ENCODE results near the gene CTNNA2.

Gene CTNNA2

DNA sequence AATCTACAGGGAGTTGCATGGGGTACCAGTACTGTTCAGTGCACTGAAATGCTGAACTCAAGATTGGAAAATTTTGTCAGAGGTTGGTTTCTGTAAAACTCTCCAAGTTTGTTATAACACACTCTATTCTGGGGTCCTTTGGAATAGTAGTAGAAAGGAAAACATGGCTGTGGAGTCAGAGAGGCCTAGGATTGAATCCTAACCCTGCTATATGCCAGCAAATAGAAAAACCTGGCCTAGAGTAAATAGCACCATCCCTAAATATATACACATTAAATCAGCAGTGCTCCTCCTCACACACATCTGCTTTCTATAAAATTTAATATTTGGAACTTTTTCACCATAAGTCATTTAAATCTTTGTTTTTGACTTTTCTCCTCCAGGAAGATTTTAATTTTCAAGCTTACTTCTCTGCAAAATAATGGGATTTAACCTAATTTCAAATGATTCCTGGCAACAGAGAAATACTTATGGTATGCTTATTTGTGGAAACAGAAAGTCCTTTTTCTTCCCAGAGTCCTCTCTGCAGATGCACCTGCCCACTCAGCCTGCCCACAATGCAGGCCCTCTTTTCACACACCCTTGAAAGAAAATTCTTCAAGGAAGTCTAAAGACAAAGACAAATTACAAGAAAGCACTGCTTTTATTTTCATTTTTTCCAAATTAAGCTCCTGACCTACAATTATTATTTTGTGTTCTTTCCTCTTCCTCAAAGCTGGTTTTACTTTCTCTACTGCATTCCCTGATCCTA is 989.2 kb downstream of the CTNNA2 start:
- in situ Hi-C loops (cut with MboI; ENCODE audit: low sequenced_read_pairs): no loop called here

DNA sequence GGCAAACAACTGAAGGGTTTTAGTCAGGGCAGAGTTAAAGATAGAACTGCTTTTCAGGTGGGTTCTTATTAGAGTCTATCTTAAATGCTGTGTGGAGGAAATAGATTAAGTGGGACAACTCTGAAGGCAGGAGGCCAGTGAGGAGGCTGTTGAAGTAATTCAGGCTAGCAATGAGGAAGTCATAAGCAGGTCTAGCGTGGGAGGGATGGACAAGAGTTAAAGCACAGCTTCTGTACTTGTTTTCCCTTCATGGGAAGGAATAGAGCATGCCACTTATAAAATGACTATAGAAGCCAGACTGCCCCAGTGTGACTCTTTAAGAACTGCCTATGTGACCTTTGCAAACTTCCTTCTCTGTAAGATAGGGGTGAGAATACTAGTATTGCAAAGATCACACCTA is 993.7 kb downstream of the CTNNA2 start:
- in situ Hi-C loops (cut with MboI; ENCODE audit: low sequenced_read_pairs): no loop called here

DNA sequence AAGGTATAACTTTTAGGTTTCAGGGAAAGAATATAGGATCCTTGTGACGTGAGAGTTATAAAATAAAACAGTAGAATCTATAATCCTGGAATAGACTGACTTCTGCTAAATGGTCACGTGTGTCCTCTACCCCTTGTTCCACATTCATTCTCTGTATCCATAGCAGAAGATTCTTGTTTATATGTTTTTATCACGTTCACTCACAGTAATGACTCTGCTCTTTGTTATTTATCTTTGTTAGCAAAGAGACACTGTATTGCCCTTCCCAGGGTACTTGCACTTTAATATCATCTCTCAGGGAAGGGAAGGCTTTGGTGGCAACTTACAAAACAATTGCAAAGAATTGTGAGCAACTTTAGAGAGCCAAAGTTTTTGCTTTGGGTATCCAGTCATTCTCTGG is 997.9 kb downstream of the CTNNA2 start:
- in situ Hi-C loops (cut with MboI; ENCODE audit: low sequenced_read_pairs): no loop called here

DNA sequence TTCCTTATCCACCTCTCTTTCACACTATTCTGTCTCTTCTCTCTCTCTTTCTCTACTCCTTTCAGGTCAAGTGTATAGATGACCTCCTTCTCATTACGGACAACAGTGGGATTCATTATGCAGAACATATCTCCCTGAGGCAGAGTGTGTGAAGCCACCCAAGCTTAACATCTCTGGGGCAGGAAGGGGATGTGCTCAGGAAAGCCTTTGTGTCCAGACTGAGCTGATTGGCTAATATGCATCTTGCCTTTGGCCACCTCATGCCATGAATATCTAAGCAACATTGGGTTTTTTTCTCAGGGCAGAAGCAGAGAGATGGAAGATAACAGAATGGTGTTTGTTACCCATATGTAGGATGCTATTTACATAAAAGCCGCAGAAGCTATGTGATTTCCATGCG is 1003.1 kb downstream of the CTNNA2 start:
- in situ Hi-C loops (cut with MboI; ENCODE audit: low sequenced_read_pairs): no loop called here

DNA sequence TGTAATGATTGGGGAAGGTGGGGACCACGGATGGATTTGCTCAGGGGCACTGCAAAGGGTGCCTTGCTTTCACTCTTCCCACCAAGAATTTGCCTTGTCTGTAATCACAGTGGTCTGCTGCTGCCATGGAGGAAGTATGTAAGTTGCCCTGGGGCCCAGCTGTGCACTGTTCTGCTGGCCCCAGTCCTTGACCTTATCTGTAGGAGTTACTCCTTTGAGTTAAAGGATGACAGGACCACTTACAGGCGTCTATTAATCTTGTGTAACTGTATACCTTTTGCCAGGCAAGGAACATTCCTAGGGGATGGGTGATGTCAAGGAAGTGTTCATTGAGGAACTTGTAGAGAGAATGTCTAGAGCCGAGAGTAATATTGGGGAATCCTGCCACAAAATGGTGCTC is 1004.5 kb downstream of the CTNNA2 start:
- in situ Hi-C loops (cut with MboI; ENCODE audit: low sequenced_read_pairs): no loop called here

DNA sequence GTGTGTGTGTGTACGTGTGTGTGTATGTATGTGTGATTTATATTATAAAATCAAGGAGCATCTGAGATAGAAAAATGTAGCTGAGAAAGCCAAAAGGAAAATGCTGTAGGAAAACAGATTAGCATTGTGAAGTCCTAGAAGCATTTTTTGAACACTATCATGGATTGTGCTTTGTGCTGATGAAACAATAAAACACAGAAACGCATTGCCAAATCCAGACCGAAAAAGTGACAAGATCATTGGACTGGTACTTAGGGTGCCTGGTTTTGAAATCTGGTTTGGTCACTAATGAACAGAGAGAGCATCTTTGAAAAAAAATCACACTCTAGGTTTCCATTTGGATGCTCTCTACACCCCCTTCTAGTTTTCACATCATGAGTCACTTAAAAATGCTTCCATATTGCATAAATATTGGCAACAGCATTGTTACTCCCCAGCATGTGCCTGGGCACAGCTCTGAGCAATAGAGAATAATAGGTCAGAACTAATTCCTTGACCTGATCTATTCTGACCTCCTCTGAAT is 1006.3 kb downstream of the CTNNA2 start:
- in situ Hi-C loops (cut with MboI; ENCODE audit: low sequenced_read_pairs): no loop called here

DNA sequence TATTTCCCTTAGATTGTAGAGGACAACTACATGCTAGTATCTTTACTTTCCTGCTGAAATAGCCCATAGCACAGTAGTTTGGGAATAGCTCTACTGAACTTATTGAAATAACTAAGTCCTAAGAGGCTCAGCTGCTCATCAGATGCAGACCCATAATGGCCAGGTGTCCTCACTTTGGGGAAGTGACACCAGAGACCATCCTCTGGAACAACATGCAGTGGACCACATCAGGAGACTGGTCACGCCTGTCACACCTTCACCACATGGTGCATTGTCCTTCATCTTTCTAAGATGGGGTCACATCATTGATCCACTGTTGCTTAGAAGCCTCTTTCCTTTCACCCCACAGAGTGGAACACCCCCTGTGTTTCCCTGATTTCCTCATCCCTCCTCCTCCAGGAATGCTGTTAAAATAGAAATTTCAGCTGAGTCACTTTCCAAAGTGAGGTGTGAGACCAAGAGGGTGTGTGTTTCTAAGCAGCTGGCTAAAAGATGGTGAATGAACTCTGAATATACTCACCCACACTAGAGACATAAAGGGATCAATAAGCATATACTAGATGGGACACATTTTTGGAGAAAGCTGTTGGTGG is 1006.9 kb downstream of the CTNNA2 start:
- in situ Hi-C loops (cut with MboI; ENCODE audit: low sequenced_read_pairs): no loop called here

DNA sequence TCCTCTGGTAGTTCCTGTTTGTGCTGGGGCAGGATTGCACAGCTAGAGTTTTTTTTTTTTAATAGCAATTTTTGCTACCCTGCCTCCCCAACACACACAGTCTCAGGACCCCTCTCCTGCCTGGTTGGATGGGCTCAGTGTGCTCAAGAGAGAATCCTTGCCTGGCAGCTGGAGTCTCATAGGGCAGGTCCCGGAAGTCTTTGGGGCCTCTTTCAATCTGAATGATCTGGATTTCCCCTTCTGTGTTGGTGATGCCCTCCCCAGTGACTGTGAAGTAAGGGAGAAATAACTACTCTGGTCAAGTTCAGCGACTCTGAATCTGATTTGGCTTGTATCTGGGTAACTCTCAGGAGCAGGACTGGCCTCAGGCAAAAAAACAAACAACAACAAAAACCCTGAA is 1012.3 kb downstream of the CTNNA2 start:
- in situ Hi-C loops (cut with MboI; ENCODE audit: low sequenced_read_pairs): no loop called here

DNA sequence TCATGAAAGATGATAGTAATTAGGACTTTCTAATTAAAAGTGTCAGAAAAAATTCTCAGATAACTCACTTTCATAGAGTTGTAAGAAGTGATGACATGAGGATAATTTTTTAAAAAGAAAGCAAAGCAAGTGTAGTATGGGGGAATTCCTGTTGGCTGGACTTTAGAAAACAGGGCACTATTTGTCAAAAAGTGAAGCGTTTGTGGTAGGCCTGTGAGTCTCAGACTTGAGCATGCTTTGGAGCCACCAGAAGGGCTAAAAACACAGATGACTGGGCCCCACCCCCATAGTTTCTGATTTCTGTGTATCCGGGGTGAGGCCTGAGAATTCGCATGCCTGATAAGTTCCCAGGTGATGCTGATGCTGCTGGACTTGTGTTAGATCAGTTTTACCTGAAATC is 1014.3 kb downstream of the CTNNA2 start:
- in situ Hi-C loops (cut with MboI; ENCODE audit: low sequenced_read_pairs): no loop called here

DNA sequence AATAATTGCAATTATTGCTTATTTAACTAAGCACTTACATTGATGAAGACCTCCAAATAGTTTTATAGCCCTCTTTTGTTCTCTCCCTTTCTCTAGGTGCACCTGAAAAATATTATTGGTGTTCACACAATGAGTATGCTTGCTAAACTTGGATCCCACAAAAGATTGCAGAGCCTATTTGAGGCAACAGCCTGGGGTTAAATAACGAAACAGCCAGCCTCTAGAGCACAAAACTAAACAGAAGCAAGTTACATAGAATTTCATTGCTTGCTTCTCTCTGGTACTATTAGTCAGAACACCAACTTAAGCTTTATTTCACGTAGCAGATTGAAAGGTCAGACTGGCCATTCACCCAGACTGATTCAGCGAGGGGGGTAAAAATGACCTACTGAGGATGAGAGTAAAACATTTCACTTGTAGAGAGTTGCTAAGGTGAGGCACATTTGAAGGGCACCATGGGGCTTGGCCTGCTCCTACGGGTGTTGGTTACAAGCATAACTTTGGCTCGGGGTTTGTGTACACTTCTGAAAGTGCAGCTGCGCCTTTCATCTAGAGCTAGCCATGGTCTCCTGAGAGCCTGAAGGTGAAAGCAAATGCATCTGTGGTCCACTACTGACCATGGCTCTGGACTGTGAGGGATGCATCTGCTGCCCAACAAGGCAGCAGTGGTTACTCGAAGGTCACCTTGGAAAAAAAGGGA is 1016.8 kb downstream of the CTNNA2 start:
- in situ Hi-C loops (cut with MboI; ENCODE audit: low sequenced_read_pairs): no loop called here

DNA sequence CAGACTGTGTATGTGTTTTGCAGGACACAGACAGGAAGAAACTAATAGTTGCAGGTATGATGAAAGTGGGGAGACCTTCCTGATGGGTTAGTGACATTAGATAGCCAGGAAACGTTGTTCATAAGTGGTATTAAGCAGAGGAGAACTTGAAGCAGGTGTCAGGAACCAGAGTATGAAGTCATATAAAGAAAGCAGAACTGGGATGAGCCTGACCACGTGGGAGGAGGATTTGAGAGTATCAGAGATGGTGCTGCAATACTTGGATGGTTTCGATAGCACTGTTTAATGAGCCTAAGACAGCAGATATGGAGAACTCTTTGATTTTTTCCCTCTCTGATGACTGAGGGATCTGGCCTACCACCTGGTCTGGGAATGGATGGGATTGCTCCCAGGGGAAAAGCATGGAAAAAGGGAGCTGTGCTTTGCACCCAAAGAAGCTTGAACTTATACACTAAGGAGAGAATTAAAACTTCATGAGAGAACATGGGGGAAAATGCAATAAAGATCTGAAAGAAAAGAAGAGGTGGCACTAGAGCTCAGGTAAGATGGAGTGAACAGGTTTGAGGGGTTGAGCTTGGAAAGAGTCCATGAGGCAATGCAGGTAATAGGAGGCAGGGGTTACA is 1017.7 kb downstream of the CTNNA2 start:
- in situ Hi-C loops (cut with MboI; ENCODE audit: low sequenced_read_pairs): no loop called here

DNA sequence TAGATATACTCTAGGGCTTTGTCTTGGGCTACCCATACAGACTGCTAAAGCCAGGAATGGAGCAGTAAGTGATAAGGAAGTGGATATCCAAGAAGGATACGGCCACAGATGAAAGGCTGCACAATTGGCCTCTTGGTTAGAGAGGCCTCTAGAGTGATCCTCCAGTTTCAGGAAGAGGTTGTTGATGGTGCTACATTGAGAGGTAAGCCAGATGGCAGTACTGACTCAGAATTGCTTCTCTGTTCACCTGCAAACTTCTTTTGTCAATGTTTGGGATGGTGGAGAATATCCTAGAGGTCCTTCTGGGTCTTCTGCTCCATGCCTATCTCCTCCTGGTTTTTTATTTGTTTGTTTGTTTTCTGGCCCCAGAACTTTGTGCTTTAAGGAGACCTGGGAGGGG is 1018.5 kb downstream of the CTNNA2 start:
- in situ Hi-C loops (cut with MboI; ENCODE audit: low sequenced_read_pairs): no loop called here

DNA sequence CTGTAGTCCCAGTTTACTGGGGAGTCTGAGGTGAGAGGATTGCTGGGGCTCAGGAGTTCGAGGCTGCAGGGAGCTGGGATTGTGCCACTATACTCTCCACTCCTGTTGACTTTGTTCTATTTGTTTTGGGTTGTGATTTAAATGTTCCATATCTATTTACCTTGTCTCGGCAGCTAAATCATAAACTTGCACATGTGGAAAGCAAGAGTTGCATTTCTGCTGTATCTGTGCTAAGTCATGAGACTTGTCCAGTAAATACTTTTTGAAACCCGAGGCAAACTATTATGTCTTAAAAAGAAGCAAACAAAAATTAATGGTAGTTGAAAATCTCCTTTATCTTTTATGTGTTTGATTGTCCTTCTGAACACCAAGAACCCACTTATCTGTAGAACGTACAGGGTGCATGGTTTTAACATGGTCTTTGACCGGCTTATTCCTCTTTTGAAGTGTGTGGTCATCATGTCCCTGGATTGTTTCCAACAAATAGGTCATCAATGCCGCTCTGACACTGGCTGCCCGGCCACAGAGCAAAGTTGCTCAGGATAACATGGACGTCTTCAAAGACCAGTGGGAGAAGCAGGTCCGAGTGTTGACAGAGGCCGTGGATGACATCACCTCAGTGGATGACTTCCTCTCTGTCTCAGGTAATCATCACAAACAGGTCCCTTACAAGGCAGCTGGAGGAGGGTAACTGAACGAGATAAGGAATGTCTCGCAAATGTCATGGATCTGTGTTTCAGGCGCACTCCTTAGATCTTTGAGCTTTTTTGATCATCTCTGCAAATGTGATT is 1032.8 kb downstream of the CTNNA2 start:
- in situ Hi-C loops (cut with MboI; ENCODE audit: low sequenced_read_pairs): no loop called here

DNA sequence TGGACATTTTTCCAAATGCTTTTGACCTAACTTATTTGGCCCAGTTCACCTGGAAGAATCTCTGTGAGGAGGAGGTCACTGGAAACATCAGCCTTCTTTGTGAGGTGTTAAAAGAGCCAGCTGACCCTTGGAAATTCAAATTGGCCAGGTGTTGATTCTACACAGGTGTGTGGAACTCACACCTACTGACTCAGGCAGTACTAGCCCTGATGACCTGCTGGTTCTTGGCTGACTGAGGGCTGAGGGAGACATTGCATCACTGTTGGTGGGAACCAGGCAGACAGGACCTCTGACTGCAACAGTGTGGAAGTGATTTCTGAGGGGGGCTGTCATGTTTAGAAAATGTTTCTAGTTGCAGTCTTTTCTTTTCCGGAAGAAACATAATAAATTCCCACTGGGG is 1033.9 kb downstream of the CTNNA2 start:
- in situ Hi-C loops (cut with MboI; ENCODE audit: low sequenced_read_pairs): no loop called here

DNA sequence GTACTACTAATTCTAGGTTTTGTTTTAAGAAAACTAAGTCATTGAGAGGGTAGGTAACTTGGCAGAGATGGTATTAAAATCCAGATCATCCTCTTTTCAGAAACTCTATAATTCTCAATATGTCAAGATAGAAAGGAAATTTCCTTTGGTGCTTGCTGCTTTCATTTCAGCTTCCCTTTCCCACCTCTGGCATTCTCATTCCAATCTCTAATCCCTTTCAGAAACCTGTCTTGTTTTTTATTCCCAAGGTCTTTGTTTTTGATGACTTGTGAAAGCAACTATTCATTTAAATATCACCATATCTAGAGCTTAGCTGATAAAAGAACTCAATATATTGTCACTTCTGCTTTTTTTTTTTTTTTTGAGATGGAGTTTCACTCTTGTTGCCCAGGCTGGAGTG is 1034.5 kb downstream of the CTNNA2 start:
- in situ Hi-C loops (cut with MboI; ENCODE audit: low sequenced_read_pairs): no loop called here

DNA sequence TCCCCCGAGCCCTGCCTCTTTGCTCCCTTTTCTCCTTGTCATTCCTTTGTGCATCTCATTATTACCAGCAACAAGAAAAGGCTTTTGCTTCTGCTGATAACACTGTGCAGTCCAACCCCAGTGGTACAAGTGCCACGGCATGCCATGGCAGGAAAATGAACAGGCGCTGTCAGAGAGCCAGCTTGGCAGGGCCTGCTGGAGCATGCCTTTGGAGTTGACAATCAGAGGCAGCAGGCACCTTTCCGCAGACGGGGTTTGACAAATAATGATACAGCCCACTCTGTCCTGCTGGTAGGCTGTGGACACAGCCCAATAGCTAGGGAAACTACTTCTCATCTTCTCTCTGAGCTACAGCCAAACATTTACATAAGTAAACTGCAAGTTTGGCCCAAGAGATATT is 1035.6 kb downstream of the CTNNA2 start:
- in situ Hi-C loops (cut with MboI; ENCODE audit: low sequenced_read_pairs): no loop called here

DNA sequence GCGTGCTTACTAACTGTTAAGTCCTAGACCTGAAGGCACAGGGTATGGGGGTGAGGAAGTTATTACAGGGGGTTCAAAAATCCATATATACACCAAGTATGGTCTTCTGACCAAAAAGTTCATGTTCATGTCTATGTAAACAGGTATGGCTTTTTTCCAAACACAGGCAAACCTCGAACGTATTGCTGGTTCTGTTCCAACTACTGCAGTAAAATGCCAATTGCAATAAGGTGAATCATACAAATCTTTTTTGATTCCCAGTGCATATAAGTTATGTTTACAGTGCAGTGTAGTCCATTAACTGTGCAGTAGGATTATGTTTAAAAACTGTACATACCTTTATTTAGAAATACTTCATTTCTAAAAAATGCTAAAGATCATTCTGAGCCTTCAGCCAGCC is 1037.0 kb downstream of the CTNNA2 start:
- in situ Hi-C loops (cut with MboI; ENCODE audit: low sequenced_read_pairs): no loop called here

DNA sequence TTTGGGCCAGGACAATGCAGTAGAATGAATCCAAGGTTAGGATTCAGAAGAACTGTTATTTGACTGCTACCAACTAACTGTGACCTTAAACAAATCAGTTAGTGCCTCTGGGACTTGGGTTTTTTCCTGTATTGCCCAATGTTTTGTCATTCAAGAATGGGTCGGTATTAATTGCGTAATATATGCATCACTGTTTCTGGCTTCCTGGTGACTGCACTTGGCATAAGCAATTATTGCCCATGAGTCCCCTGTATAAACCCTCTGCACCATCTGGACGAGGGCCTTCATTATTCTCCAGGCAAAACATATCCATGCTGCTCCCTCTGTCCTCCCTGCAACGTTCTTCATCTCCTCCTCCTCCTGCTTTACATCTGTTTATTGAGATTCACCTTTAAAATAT is 1047.5 kb downstream of the CTNNA2 start:
- in situ Hi-C loops (cut with MboI; ENCODE audit: low sequenced_read_pairs): no loop called here

DNA sequence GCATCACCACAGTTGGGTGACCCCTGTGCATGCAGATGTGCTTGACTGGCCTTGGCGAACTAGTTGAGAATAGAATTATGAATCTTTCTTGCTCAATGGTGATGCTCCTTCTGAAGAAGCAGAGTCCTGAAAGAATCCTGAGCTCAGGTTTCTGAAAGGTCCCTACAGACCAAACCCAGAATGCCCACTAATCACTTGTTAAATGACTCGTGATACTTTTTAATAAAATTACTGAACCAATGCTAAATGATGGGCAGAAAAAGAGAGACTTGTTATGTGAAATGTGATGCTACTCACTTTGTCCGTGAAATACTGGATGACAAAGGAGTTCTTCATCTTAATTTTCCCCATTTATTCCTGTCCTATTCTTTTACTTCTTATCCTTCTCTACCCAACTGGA is 1055.2 kb downstream of the CTNNA2 start:
- in situ Hi-C loops (cut with MboI; ENCODE audit: low sequenced_read_pairs): no loop called here

DNA sequence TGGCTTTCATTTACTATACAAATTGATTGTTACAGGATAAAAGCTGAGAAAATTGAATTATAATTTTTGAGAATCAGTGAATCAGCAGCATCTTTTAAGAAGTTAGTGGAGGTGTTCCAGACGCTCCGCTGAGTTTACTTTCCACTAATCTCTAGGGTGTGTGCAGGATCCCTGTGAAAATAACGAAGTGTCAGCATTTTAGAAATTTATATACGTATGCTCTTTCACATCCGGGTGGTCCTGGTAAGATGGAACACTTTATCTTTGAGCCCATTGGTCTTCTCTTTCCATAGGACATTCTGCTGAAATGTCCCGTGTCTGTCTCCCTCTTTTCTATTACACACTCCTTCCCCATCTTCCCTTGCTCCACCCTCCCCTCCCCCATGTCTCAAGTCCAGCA is 1060.3 kb downstream of the CTNNA2 start:
- in situ Hi-C loops (cut with MboI; ENCODE audit: low sequenced_read_pairs): no loop called here

DNA sequence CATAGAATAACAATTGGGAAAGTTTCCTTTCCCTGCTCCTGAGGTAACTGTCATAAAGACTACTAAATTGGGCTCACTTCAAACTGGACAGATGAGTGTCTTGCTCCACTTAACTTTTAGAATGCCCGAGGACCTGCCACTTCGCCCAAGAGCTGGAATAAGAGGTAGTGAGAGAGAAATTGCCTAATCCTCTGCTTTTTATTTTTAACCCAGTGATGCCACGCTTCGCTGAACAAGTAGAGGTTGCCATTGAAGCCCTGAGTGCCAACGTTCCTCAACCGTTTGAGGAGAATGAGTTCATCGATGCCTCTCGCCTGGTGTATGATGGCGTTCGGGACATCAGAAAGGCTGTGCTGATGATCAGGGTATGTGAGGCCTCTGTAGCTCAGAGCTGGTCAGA is 1061.1 kb downstream of the CTNNA2 start:
- in situ Hi-C loops (cut with MboI; ENCODE audit: low sequenced_read_pairs): no loop called here

All from HL-60/S4 treated with phorbol 12-myristate 13-acetate at 8.2 ng/mL for 4 days and 3 days (cell line).